Loucy (cell line): ENCODE results near the gene CRYBG2.

Source experiments
- H2AFZ ChIP-seq: fragments of 200-600 bp; sonication (generic); 2 replicates; pipeline ENCODE4 v1.6.0; 2016; ENCODE audit warnings: antibody characterized with exemption, mild to moderate bottlenecking, low read length, moderate library complexity
- H3F3A ChIP-seq: fragments of 200-600 bp; 2 replicates; pipeline ENCODE4 v1.6.0; 2016; ENCODE audit warnings: antibody characterized with exemption, low read depth, mild to moderate bottlenecking
- H3K27me3 ChIP-seq: fragments of 200-600 bp; sonication (generic); 2 replicates; pipeline ENCODE4 v1.6.1; 2014; ENCODE audit warnings: low read length, mild to moderate bottlenecking; ENCODE audit not compliant: insufficient read depth, poor library complexity, severe bottlenecking
- H3K36me3 ChIP-seq: fragments of 200-600 bp; sonication (generic); 2 replicates; pipeline ENCODE4 v1.6.1; 2016; ENCODE audit warnings: low read length; ENCODE audit not compliant: insufficient read depth
- H3K4me1 ChIP-seq: fragments of 200-600 bp; sonication (generic); 2 replicates; pipeline ENCODE4 v1.5.1; 2014; ENCODE audit warnings: low read length, mild to moderate bottlenecking; ENCODE audit not compliant: insufficient read depth, poor library complexity, severe bottlenecking
- H3K4me2 ChIP-seq: fragments of 200-600 bp; sonication (generic); 2 replicates; pipeline ENCODE4 v1.6.0; 2014; ENCODE audit warnings: antibody characterized with exemption, low read length, low read depth, mild to moderate bottlenecking; ENCODE audit not compliant: poor library complexity, severe bottlenecking
- H3K4me3 ChIP-seq: fragments of 200-600 bp; sonication (generic); 2 replicates; pipeline ENCODE4 v1.5.1; 2014; ENCODE audit warnings: low read length, mild to moderate bottlenecking, mixed read lengths; ENCODE audit not compliant: poor library complexity, severe bottlenecking
- H3K79me2 ChIP-seq: fragments of 200-600 bp; sonication (generic); 2 replicates; pipeline ENCODE4 v1.6.1; 2014; ENCODE audit warnings: low read length; ENCODE audit not compliant: insufficient read depth
- H3K9ac ChIP-seq: fragments of 200-600 bp; sonication (generic); 2 replicates; pipeline ENCODE4 v1.6.0; 2014; ENCODE audit warnings: mild to moderate bottlenecking, low read depth, low read length, moderate library complexity; ENCODE audit not compliant: poor library complexity, severe bottlenecking
- H3K9me2 ChIP-seq: fragments of 200-600 bp; sonication (generic); replicated peaks from 2 replicates; pipeline ENCODE4 v1.6.1; 2016; ENCODE audit warnings: low read depth, low read length, mixed read lengths
- H3K9me3 ChIP-seq: fragments of 200-600 bp; sonication (generic); 2 replicates; pipeline ENCODE4 v1.6.1; 2014; ENCODE audit warnings: mild to moderate bottlenecking, antibody characterized with exemption, low read length, low read depth; ENCODE audit not compliant: insufficient read depth
- H4K20me1 ChIP-seq: fragments of 200-600 bp; sonication (generic); 2 replicates; pipeline ENCODE4 v1.6.0; 2014; ENCODE audit warnings: antibody characterized with exemption, low read length, mild to moderate bottlenecking; ENCODE audit not compliant: insufficient read depth, poor library complexity, severe bottlenecking
- EZH2phosphoT487 ChIP-seq: fragments of 200-600 bp; IDR thresholded peaks from 2 replicates; pipeline ENCODE4 v1.6.1; 2018; ENCODE audit warnings: antibody characterized with exemption, mild to moderate bottlenecking, moderate library complexity, borderline replicate concordance
- TF ChIP-seq, protein P1 (sequence below): fragments of 200-600 bp; sonication (generic); conservative IDR thresholded peaks from 2 replicates; pipeline ENCODE4 v1.5.1; 2014; ENCODE audit warnings: mild to moderate bottlenecking, antibody characterized with exemption, low read length

CRYBG2 gene

GRCh38 chr1:26277261-26277661 is 76.7 kb downstream of the CRYBG2 start:
- no peaks in the 10 kb centered on the region for H3F3A ChIP-seq
- peaks cover 9% of the 10 kb centered on the region for H4K20me1 ChIP-seq
- no peaks in the 10 kb centered on the region for H3K9me3 ChIP-seq
- no peaks in the 10 kb centered on the region for H3K27me3 ChIP-seq
- no peak overlapping the region for H3K4me2 ChIP-seq
- H3K4me3 ChIP-seq: no peak overlapping the region
- no peak overlapping the region for H2AFZ ChIP-seq
- H3K9ac ChIP-seq: peak overlapping the region; percentile 73
- H3K36me3 ChIP-seq: peaks cover 53% of the 10 kb centered on the region
- TF ChIP-seq, protein P1, sequence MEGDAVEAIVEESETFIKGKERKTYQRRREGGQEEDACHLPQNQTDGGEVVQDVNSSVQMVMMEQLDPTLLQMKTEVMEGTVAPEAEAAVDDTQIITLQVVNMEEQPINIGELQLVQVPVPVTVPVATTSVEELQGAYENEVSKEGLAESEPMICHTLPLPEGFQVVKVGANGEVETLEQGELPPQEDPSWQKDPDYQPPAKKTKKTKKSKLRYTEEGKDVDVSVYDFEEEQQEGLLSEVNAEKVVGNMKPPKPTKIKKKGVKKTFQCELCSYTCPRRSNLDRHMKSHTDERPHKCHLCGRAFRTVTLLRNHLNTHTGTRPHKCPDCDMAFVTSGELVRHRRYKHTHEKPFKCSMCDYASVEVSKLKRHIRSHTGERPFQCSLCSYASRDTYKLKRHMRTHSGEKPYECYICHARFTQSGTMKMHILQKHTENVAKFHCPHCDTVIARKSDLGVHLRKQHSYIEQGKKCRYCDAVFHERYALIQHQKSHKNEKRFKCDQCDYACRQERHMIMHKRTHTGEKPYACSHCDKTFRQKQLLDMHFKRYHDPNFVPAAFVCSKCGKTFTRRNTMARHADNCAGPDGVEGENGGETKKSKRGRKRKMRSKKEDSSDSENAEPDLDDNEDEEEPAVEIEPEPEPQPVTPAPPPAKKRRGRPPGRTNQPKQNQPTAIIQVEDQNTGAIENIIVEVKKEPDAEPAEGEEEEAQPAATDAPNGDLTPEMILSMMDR: no peak
- no peak for TF ChIP-seq EZH2phosphoT487
- peaks cover 53% of the 10 kb centered on the region for H3K4me1 ChIP-seq
- no peaks in the 10 kb centered on the region for H3K9me2 ChIP-seq
- H3K79me2 ChIP-seq: peaks cover 45% of the 10 kb centered on the region

DNA sequence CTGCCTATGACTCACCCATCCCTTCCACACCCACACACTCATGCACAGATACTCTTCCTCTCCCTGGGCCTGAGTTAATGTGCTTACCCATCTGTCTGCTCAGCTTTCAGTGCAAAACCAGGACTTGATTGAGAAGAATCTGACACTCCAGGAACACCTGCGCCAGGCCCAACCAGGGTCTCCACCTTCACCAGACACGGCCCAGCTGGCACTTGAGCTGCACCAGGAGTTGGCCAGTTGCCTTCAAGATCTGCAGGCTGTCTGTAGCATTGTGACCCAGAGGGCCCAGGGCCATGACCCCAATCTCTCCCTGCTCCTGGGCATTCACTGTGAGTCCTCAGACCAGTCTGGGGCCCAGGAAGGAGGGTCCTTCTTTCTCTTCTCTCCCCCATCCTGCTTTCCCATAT is 77.5 kb downstream of the CRYBG2 start:
- Histone ChIP-seq H3K79me2 (peaks cover 37% of the 10 kb centered on the region), H3K9me3 (no peaks in the 10 kb centered on the region), H3F3A (no peaks in the 10 kb centered on the region), H3K4me2 (peak overlapping the region; percentile 8), H3K9ac (peak overlapping the region; percentile 73), H3K4me1 (peaks cover 45% of the 10 kb centered on the region), H4K20me1 (peaks cover 9% of the 10 kb centered on the region), H3K4me3 (no peak overlapping the region), H3K36me3 (peaks cover 61% of the 10 kb centered on the region), H2AFZ (no peak overlapping the region), H3K9me2 (no peaks in the 10 kb centered on the region), H3K27me3 (no peaks in the 10 kb centered on the region)
- no peak for TF ChIP-seq EZH2phosphoT487
- TF ChIP-seq, protein P1: no peak

DNA sequence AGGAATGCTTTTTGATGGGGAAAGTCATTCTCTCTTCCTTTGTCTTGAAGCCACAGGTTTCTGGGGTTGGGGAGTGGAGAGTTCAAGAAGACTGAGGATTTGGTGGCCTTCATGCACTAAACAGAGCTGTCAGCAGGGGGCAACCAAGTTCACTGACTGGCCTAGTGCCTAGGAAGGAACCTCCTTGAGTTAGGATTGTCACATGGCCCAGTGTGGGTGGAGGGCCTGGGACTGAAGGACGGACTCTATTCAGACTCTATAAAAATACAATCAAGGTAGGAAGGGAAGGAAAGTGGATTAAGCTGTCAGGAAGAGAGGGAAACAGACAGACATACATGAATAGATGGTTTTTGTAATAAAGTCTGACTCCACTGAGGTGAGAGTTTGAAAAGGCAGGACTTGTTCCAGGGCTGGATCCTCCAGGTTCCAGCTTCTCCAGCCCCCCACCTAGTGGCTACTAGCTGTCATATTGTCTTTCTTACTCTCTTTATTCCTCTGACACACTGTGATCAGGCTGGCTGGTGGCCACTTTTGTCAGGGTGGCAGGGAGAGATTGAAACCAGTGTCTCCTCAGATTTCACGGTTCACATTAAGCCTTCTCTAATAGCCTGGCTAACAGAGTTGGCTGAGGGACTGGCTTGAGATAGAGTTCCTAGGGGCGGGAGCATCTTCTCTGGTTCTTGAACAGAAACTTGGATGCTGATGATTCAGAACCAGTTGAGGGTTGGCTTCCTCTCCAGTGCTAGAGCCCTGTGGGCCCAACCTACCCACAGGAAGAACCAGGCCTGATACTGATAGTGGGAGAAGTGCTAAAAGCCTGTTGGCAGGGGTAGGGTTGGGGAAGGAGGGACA is 78.1 kb downstream of the CRYBG2 start:
- Histone ChIP-seq H3K36me3 (peaks cover 67% of the 10 kb centered on the region), H3K79me2 (peaks cover 31% of the 10 kb centered on the region), H4K20me1 (peaks cover 4% of the 10 kb centered on the region), H3K4me2 (peak overlapping the region; percentile 8), H3K9me3 (no peaks in the 10 kb centered on the region), H3K4me1 (peaks cover 39% of the 10 kb centered on the region), H3F3A (no peaks in the 10 kb centered on the region), H3K9ac (peak overlapping the region; percentile 73), H3K4me3 (no peak overlapping the region), H3K27me3 (no peaks in the 10 kb centered on the region), H3K9me2 (no peaks in the 10 kb centered on the region), H2AFZ (no peak overlapping the region)
- TF ChIP-seq, protein P1: peak; percentile 83
- no peak for TF ChIP-seq EZH2phosphoT487
